ENCODE results near the gene MUS81. TPM values are rescaled to one million over a fixed set of nuclear protein-coding genes. Genes with fewer than 3 reads are reported as not detected.

The MUS81 gene
- total and polyA plus RNA-seq, 2 of the 13 experiments (the other 11 are each of a cell fraction or from before 2014, with no cell fraction given), result 25.6 to 30.2 TPM

GRCh38 chr11:65888163-65888814, 28.1 kb downstream of the MUS81 start, which contains the start of gene FIBP (continued):
- TF ChIP-seq IRX3 (CRISPR knock-in tag; IDR thresholded peaks at IDR 0.05; ENCODE audit: borderline replicate concordance, low read depth) (no peak), HNF4A (CRISPR knock-in tag; IDR thresholded peaks at IDR 0.05) (no peak), GTF3A (CRISPR knock-in tag; conservative IDR thresholded peaks at IDR 0.05) (no peak), SP5 (CRISPR knock-in tag; IDR thresholded peaks at IDR 0.05; ENCODE audit: borderline replicate concordance, low read depth) (peak; percentile 11; the same call in 1 of the 2 replicates), SNAPC5 (CRISPR knock-in tag; IDR thresholded peaks at IDR 0.05; ENCODE audit: borderline replicate concordance) (0 out of 2 replicates have a peak, but pooled peaks have one; percentile 14), SUZ12 (IDR thresholded peaks at IDR 0.05; ENCODE audit: low read depth, low read length) (no peak), HNRNPK (IDR thresholded peaks at IDR 0.05; ENCODE audit: low read depth, low read length, poor library complexity, severe bottlenecking) (no peak)

- DNase-seq (ENCODE audit: low spot score) (peak; percentile 84), FAIRE-seq (peak; percentile 66), ATAC-seq (peak; percentile 67)
- Histone ChIP-seq H3K27me3 (ENCODE audit: control insufficient read depth in 1 of 2, insufficient read depth in 2 of 2, low read length in 2 of 2) (no peaks in the 10 kb centered on the region; a peak in 1 of 5 replicates), H2AFZ (ENCODE audit: low read length) (no peak within 1 kb of the TSS), H3K9me3 (ENCODE audit: low read length) (no peaks in the 10 kb centered on the region), H3K4me2 (ENCODE audit: low read depth, low read length) (peak within 1 kb of the TSS; percentile 99), H3K4me1 (ENCODE audit: insufficient read depth, low read length) (peaks cover 68% of the 10 kb centered on the region), H3K27ac (ENCODE audit: extremely low read length, insufficient read depth, low read length) (peak within 1 kb of the TSS; percentile 77), H3K4me3 (replicated peaks in 1 of 3; ENCODE audit: insufficient read depth in 1 of 3, low read depth in 2 of 3, low read length in 3 of 3) (peak within 1 kb of the TSS; percentile 77 to 91 (median 87)), H4K20me1 (ENCODE audit: insufficient read depth, low read length) (no peaks in the 10 kb centered on the region), H3K36me3 (replicated peaks in 1 of 2; ENCODE audit: control insufficient read depth in 1 of 2, insufficient read depth in 2 of 2, low read length in 2 of 2) (peaks cover 1 to 8% of the 10 kb centered on the region in 2 experiments; a peak in 2 of 5 replicates), H3K9ac (ENCODE audit: insufficient read depth, low read depth, low read length) (peak within 1 kb of the TSS; percentile 90), H3K79me2 (ENCODE audit: insufficient read depth, low read length) (peaks cover 8% of the 10 kb centered on the region)
- ChIA-PET POLR2A (interaction anchor here (0.6 to 7.6 kb wide), 34 partner anchors 10 to 557 kb away, joined by 3 to 95 read pairs (median 4); partner anchors contain the start of genes BANF1, C11orf68, CFL1 and DPF2), CTCF (ENCODE audit: low intra/inter-chr PET ratio, low total read pairs) (interaction anchor here (6.9 kb wide), 1 partner anchor 99 kb away, joined by 63 read pairs; no protein-coding TSS in a partner anchor)
- intact Hi-C loops (cut with micrococcal nuclease; ENCODE audit: unreplicated experiment), result loop anchor here (2.0 kb wide), 1 partner anchor 28 kb away; the partner anchor contains the start of genes C11orf68 and DRAP1
- 0% methylated on average over 3 of the region's 94 CpGs for WGBS (ENCODE audit: low lambda C conversion rate)
- in situ Hi-C loops (cut with HindIII; ENCODE audit: extremely low pct_ligation_motif_present, low pct_unique_long_range_greater_than_20kb), result no loop called here
- BruUV-seq (replicated peaks), result no TSS peak
- peak; percentile 90; the same call in 1 of the 2 replicates for TF ChIP-seq ZNF431 (CRISPR knock-in tag; IDR thresholded peaks at IDR 0.05; ENCODE audit: borderline replicate concordance, low read depth)
- TF ChIP-seq NFYC (CRISPR knock-in tag; IDR thresholded peaks at IDR 0.05), result peak; percentile 65
- TF ChIP-seq U2AF2 (IDR thresholded peaks at IDR 0.05; ENCODE audit: low read depth, low read length), result no peak
- peak; percentile 54 for TF ChIP-seq TBX2 (CRISPR knock-in tag; IDR thresholded peaks at IDR 0.05; ENCODE audit: borderline replicate concordance)
- no peak for TF ChIP-seq ZNF253 (CRISPR knock-in tag; IDR thresholded peaks at IDR 0.05; ENCODE audit: borderline replicate concordance)
- TF ChIP-seq ZNF513 (CRISPR knock-in tag; conservative IDR thresholded peaks at IDR 0.05), result no peak
- TF ChIP-seq REPIN1 (CRISPR knock-in tag; IDR thresholded peaks at IDR 0.05; ENCODE audit: borderline replicate concordance, low read depth), result peak; percentile 82
- peak; percentile 52 for TF ChIP-seq NR2C2 (CRISPR knock-in tag; IDR thresholded peaks at IDR 0.05; ENCODE audit: borderline replicate concordance)
- TF ChIP-seq HMGXB4 (CRISPR knock-in tag; IDR thresholded peaks at IDR 0.05; ENCODE audit: borderline replicate concordance in 1 of 2, low read depth in 1 of 2), result peak; percentile 40 to 68; a peak in 2 of 4 replicates
These were observed 30.3 kb downstream of the MUS81 start, which contains the start of gene CCDC85B for GRCh38 chr11:65890324-65891218. Gene CCDC85B (plus strand): TSS chr11:65890673. CDS start chr11:65890784, 111 bp downstream.

All from HepG2 (cell line).